Psoas muscle (tissue), 8 donors: Measurements from ENCODE around the gene NADSYN1. TPM values are rescaled to one million over a fixed set of nuclear protein-coding genes. Genes with fewer than 3 reads are reported as not detected.

Experiments used
- ATAC-seq, 4 donors: fragments of 200-7000 bp; cut with Tn5 transposase; one replicate each; pipeline ENCODE4 v1.9.1; 2020; ENCODE audit warnings: moderate library complexity in 3 of 4, mild to moderate bottlenecking in 2 of 4
- DNase-seq, 2 donors: peaks; one replicate each; pipeline ENCODE4 v3.0.0-alpha.2; 2020
- H3K27ac ChIP-seq: fragments of 200-600 bp; one replicate; pipeline ENCODE4 v1.8.0; 2022
- H3K27me3 ChIP-seq, 3 donors: fragments of 200-600 bp in 1 of 3; one replicate each; pipeline versions ENCODE4 v1.6.1 to v1.8.0; 2013 to 2022; ENCODE audit warnings: low read length in 2 of 3, mild to moderate bottlenecking in 2 of 3, moderate library complexity in 1 of 3; ENCODE audit not compliant: insufficient read depth in 3 of 3
- H3K36me3 ChIP-seq, 2 donors: fragments of 200-600 bp in 1 of 2; one replicate each; pipeline versions ENCODE4 v1.6.1 to v1.8.0; 2013 to 2022; ENCODE audit warnings: low read depth in 1 of 2, mild to moderate bottlenecking in 1 of 2, moderate library complexity in 1 of 2; ENCODE audit not compliant: insufficient read depth in 1 of 2
- H3K4me1 ChIP-seq: fragments of 200-600 bp; one replicate; pipeline ENCODE4 v1.8.0; 2022
- H3K4me3 ChIP-seq: fragments of 200-600 bp; one replicate; pipeline ENCODE4 v1.8.0; 2022; ENCODE audit warnings: mild to moderate bottlenecking
- H3K9me3 ChIP-seq: fragments of 200-600 bp; one replicate; pipeline ENCODE4 v1.8.0; 2022
- CTCF ChIP-seq: fragments of 200-600 bp; IDR thresholded peaks from one replicate; pipeline ENCODE4 v1.8.0; 2022; ENCODE audit warnings: antibody characterized with exemption
- WGBS, 3 donors: extraction: QIAGEN DNeasy Blood & Tissue Kit; methylation state at CpG; one replicate each; pipeline versions ENCODE4 v1.1.6 to v1.1.7; 2013; 5-methylcytosine and 5-hydroxymethylcytosine counted together
- intact Hi-C, 2 donors: fragments of 100-400 bp; cut with DNase I; formaldehyde crosslinking; loops; one replicate each; pipeline versions ENCODE4 v1.11.0 to v1.14.2; 2022
- polyA plus RNA-seq, 3 donors: library from polyadenylated mRNA; stranded (reverse); fragments of 200-250 nt; gene quantifications; one replicate each; pipeline ENCODE4 v1.2.3, GENCODE V29; 2013
- total RNA-seq, 4 donors: library from RNA; stranded (reverse); fragmentation: NEBNext Ultra II Directional in 2 of 4; extraction: Animal tissue kit (Norgen Biotek cat#: 25700) in 2 of 4; gene quantifications; one replicate each; pipeline versions ENCODE4 v1.2.1 to v1.2.4, GENCODE V29; 2021 to 2023
- donor health status: healthy with polysubstance abuse.
- donor health status: DM: no; HTN: no; CAD: no; lungs with moderate emphysema.
- donor health status: Bipolar disorder and iron deficiency.
- donor health status: healthy.
- donor health status: DM: yes; HTN: yes; CAD: no.
- donor health status: DM: no; HTN: no; CAD: no.
- donor health status: DM: no; HTN: no; CAD: no.
- donor health status: DM: yes; HTN: yes; CAD: no.

NADSYN1 gene
- total and polyA plus RNA-seq, 7 donors = 7.8 to 19.3 (median 13.0) TPM

- intact Hi-C loops = loop anchor here in 1 of 2 donors (10.0 kb wide), 1 partner anchor 1179 kb away; the partner anchor contains the start of gene PPFIA1
- Histone ChIP-seq H3K27ac (no peak overlapping the region), H3K27me3 (no peaks in the 10 kb centered on the region), H3K36me3 (peaks cover 3 to 42% of the 10 kb centered on the region in 2 donors), H3K9me3 (no peaks in the 10 kb centered on the region), H3K4me3 (peak overlapping the region; percentile 87), H3K4me1 (peaks cover 16% of the 10 kb centered on the region)
- no peak for TF ChIP-seq CTCF
- 66 to 72% (median 70%) methylated on average over 7 of the region's 7 CpGs for WGBS, 3 donors
- DNase-seq (no peak), ATAC-seq (no peak)
Observed at GRCh38 chr11:71453918-71454304, 908 bp downstream of the NADSYN1 start.

GRCh38 chr11:71454470-71455113 is 1.6 kb downstream of the NADSYN1 start:
- WGBS, 3 donors = 69 to 80% (median 71%) methylated on average over 7 of the region's 7 CpGs
- Histone ChIP-seq H3K4me1 (peaks cover 16% of the 10 kb centered on the region), H3K36me3 (peaks cover 3 to 49% of the 10 kb centered on the region in 2 donors), H3K27me3 (no peaks in the 10 kb centered on the region), H3K9me3 (no peaks in the 10 kb centered on the region), H3K4me3 (no peak overlapping the region), H3K27ac (no peak overlapping the region)
- intact Hi-C loops = loop anchor here in 1 of 2 donors (10.0 kb wide), 1 partner anchor 1180 kb away; the partner anchor contains the start of gene PPFIA1
- DNase-seq (peak in 1 of 2 donors; percentile 6), ATAC-seq (no peak)
- no peak for TF ChIP-seq CTCF

GRCh38 chr11:71456294-71456693 is 3.3 kb downstream of the NADSYN1 start:
- Histone ChIP-seq H3K9me3 (no peaks in the 10 kb centered on the region), H3K27me3 (no peaks in the 10 kb centered on the region), H3K36me3 (peaks cover 3 to 66% of the 10 kb centered on the region in 2 donors), H3K4me3 (no peak overlapping the region), H3K27ac (no peak overlapping the region), H3K4me1 (peaks cover 13% of the 10 kb centered on the region)
- intact Hi-C loops = loop anchor here in 1 of 2 donors (10.0 kb wide), 1 partner anchor 1181 kb away; the partner anchor contains the start of gene PPFIA1
- ATAC-seq (no peak), DNase-seq (peak in 1 of 2 donors; percentile 23)
- 89 to 93% (median 93%) methylated on average over 8 of the region's 8 CpGs for WGBS, 3 donors
- TF ChIP-seq CTCF = no peak

- no peaks in the 10 kb centered on the region for H3K9me3 ChIP-seq
- no peak overlapping the region for H3K27ac ChIP-seq
- peak in 1 of 2 donors; percentile 30 for DNase-seq
- intact Hi-C loops = loop anchor here in 1 of 2 donors (10.0 kb wide), 1 partner anchor 1182 kb away; the partner anchor contains the start of gene PPFIA1
- no peak for ATAC-seq
- TF ChIP-seq CTCF = no peak
- peaks cover 12% of the 10 kb centered on the region for H3K4me1 ChIP-seq
- no peak overlapping the region for H3K4me3 ChIP-seq
- WGBS, 3 donors = 90 to 95% (median 93%) methylated on average over 10 of the region's 10 CpGs
- H3K27me3 ChIP-seq = no peaks in the 10 kb centered on the region
- H3K36me3 ChIP-seq = peaks cover 3 to 71% of the 10 kb centered on the region in 2 donors
Observed at GRCh38 chr11:71456831-71457230, 3.8 kb downstream of the NADSYN1 start.
